Fibroblast of skin of scalp (primary cell): Measurements from ENCODE around the gene ZNF215.
"Not testable (repeated sequence)": the region's sequence is repeated elsewhere in the genome, so short reads cannot be mapped to it uniquely, and the experiment has no call there.

Experiments
- DNase-seq: peaks from one replicate; pipeline ENCODE4 v3.0.0-alpha.2; 2013

ZNF215 gene

DNA sequence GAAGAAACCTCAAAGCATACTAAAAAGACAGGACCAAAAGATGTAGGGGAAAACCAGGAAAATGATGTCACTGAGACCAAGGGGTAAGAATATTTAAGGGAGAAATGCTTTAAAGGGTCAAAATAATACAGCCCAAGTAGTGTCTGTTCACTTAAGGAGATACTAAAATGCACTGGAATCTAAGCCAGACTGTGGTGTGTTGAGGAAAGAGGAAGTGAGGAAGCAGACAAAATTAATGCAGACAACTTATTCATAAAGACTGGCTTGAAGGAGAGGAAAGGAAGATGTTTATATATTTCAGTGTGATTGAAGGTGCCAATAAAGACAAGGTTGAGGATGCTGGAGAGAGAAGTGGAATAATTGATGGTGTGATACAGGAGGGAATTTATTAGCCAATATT is 15.7 kb downstream of the ZNF215 start:
- DNase-seq, result no peak

DNA sequence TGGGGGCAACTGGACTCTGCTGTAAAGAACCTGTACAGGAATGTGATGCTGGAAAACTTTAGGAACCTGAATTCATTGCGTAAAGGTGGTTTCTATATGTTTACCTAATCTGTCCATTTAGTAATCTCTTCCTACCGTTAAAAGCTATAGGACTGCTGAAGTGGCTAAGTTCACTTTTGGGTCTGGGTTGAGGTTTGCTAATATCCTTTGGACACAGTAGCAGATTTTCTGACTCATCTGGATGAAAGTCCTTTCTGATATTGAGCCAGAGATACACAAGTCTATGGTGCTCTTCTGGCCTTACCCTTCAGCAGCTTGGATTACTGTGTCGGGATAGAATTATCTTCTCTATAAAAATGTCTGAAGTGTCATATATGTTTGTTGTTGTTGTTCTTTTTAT is 16.9 kb downstream of the ZNF215 start:
- DNase-seq, result no peak

DNA sequence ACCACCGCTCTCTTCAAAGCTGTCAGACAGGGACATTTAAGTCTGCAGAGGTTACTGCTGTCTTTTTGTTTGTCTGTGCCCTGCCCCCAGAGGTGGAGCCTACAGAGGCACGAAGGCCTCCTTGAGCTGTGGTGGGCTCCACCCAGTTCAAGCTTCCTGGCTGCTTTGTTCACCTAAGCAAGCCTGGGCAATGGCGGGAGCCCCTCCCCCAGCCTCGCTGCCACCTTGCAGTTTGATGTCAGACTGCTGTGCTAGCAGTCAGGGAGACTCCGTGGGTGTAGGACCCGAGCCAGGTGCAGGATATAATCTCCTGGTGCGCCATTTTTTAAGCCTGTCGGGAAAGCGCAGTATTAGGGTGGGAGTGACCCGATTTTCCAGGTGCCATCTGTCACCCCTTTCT is 28.0 kb downstream of the ZNF215 start:
- not testable (repeated sequence) for DNase-seq

DNA sequence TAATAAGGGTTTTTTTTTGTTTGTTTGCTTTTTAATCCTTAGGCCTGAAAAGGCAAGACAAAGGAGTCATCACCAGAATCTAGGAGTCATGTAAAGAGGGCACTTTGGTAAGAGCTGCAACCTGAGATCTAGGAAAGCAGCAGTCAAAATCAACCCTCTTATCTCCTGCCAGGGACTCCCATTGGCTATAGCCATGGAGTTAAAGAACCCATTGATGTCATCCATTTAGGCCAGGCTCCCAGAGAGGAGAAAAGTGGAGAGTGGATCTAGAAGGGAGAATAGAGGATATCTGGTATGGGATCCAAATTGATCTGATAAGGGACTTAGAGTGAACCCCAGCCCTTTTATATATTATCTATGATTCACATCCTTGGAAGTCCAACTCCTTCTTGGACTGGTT is 35.9 kb downstream of the ZNF215 start:
- no peak for DNase-seq

DNA sequence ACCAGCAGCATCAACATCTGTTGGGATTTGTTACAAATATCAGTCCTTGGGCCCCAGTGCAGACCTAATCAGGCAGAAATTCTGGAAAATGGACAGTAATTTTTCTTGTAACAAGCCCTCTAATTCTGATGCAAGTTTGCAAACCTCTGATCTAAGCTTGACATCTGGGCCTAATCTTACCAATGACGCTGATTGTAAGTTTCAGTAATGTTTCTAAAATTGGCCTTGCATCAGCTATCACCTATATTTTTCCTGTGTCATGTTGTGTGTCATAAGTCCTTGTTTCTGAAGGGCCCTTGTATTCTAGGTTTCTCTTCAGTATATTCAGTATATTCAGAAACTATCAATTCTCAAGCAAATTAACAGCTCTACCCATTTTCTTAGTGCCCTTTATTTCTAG is 36.4 kb downstream of the ZNF215 start:
- DNase-seq, result no peak

DNA sequence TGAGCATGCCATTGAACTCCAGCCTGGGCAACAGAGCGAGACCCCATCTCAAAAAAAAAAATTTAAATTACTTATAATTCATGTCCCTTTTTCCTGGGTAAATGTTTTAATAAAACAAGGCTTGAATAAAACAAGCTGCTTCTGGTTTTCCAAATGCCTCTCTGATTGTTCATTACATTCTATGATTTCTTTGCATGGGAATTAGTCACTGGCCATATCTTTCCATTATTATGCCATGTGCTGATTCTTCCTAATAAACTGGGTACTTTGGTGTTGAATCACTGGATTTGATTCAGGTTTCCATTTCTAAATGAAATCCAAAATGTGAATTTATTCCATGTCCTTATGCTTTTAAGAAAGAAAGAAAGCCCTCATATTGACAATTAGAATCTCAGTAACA is 42.6 kb downstream of the ZNF215 start:
- peak; percentile 33 for DNase-seq

DNA sequence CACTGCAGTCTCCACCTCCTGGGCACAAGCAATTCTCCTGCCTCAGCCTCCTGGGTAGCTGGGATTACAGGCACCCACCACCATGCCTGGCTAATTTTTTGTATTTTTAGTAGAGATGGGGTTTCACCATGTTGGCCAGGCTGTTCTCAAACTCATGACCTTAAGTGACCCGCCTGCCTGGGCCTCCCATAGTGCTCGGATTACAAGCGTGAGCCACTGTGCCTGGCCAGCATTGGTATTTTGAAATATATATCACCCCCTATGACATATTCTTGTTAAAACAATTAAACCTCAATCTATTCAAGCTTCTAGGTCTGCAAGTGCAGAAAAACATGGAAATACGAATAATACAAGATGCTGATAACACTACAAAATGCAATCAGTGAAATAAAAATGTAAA is 43.6 kb downstream of the ZNF215 start:
- DNase-seq, result not testable (repeated sequence)

DNA sequence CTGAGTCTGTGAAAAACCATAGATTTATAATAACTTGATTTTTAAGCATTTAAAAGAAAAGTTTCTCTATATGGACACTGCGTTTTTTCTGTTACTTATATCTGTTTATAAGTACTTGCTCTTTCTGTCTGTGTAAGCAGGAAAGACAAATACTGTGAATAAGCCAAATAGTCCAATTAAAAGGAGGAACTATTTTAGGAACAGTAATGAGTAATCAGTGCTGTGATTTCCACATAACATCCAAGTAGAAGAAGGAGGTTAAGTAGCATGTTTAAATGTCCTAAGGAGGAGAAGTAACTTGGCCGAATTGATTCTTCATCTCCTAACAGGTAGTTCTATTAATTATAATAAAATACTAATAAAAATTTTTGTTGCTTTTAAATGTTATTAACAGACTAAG is 53.1 kb downstream of the ZNF215 start:
- no peak for DNase-seq

DNA sequence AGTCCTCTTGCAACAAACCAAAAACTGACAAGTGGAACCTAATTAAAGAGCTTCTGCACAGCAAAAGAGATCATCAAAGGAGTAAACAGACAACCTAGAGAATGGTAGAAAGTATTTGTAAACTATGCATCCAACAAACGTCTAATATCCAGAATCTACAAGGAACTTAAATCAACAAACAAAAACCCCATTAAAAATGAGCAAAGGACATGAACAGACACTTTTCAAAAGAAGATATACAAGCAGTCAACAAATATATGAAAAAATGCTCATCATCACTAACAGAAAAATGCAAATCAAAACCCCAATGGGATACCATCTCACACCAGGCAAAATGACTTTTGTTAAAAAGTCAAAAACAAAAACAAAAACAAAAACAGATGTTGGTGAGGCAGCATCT is 60.3 kb downstream of the ZNF215 start:
- DNase-seq, result no peak

DNA sequence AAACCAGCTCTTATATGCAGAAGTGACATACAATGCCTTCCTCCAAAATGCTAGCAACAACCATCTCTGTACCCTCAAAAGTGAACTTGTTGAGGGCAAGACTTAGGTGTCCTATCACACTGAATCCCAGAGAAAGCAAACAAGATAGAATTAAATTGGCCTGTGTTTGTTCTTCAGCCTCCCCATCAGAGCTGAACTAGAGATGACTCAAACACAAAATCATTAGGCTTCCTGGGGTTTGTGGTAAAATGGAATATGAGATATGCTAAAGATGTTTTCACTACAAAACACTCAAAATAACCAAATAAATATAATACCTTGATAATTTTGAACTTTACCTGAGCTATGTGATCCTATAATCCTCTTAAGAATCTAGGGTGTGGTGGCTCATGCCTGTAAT is 62.3 kb downstream of the ZNF215 start:
- DNase-seq, result peak; percentile 37

DNA sequence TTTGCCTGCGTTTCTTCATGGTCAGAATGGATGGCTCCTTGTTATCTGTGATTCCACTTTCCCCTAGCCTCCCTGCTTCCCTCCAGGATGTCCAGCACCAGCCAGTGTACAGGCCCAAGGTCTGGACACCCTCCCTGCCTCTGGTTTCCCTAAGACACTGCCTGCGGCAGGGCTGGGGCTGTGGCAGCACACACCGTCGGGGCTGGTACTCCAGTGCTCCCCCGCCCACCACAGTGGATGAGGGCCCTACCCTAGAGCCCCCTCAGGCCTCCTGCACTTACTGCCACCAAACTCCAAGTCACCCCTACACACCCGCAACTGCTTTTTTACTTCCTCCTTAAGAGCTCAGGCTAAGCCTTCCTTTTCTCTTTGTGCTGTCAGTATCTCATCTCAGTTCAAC is 65.0 kb downstream of the ZNF215 start:
- DNase-seq, result no peak

DNA sequence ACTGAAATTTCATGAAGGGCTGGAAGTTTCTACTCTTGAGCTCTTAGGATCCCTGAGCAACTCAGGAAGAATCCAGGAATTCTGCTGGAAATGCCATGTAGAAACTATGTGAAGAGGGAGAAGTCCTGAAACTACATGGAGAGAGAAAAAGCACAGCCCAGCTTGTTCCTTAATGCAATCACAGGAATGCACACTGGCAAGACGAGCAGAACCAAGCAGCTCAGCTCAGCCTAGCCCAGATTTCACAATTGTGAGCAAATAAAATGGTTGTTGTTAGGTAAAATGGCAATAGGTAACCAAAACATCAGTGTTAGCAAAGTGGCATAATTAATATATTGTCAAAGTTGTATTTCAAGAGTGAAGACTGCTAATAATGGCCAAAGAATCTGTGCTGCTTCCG is 65.8 kb downstream of the ZNF215 start:
- peak; percentile 47 for DNase-seq

DNA sequence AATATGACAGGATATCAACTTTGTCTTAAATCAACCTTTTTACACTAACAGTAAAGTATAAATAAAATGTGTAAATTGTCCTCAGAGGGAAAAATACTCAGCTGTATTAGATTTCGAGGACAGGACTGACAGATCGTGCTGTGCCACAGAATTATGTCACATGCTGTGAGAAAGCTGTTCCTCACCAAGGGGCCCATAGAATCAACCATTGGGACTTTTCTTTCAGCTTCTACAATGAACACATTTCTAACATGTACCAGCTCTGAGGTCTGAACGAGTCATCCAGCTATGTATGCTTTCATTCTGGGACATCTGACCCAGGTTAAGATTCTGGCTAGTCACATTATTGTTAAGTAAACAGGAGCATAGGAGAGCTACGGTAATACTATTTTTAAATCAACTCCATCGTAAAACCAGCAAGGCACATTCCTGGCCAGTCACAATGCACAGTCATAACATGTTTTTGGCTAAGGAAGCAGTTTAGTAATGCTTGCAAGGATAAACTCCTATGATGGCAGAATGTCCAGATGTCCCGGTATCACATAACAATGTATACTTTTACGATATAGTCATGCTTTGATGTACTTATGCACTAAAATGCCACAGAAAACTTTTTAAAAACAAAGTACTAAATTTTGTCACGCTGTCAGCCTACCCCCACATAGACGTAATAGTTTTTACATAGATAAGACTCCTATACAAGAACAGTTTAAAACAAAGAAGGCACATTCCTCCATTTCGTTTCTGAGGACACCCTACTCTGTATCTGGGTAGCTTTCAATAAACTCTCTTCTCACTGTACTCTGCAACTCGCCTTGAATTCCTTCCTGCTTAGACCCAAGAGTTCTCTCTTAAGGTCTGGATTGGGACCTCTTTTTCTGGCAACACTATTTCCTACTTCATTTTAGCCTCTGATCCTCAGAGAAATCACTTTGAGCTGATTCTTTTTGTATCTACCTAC is 66.5 kb downstream of the ZNF215 start:
- DNase-seq, result peak; percentile 79

DNA sequence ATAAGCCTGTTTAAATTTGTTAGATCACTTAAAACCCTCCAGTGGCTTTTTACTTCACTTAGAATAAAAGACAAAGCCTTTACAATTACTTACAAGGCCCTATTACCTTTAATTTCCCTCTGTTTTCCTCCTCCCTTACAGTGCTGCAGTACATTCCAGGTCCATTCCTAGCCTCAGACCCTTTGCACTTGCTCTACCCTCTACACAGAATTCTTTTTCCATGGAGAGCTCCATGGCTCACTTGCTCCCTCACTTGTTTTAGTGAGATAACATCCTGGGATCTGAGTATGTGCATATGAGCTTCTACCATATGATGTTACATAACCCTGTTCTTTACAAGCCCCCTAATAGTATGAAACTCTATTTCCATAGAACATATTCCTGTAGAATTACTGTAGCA is 69.5 kb downstream of the ZNF215 start:
- DNase-seq, result no peak

DNA sequence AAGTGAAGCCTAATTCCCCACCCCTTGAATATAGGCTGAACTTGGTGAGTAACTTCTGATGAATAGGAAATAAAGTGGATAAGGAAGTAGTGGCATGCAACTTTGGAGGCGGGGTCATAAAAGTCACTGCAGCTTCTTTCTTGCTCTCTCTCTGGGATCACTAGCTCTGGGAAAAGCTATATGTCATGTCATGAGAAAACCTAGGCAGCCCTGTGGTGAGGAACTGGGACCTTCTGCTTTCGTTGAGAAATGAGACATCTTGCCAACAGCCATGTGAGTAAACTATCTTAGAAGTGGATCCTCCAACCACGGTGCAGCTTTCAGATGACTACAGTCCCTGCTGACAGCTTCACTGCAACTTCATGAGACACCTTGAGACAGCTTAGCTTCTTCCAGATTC is 78.3 kb downstream of the ZNF215 start:
- DNase-seq, result peak; percentile 18
